ENCODE results near the gene NR2F1-AS1.
A peak's percentile ranks its signal among the peaks of the same experiment; 100 is the strongest.

- peak; percentile 100 for TF ChIP-seq EZH2 (IDR thresholded peaks at IDR 0.05; ENCODE audit: low read length)
- TF ChIP-seq CTCF (optimal IDR thresholded peaks at IDR 0.05 in 1 of 3, IDR thresholded peaks at IDR 0.05 in 1 of 3, conservative IDR thresholded peaks at IDR 0.05 in 1 of 3; ENCODE audit: extremely low read depth in 1 of 3, insufficient read depth in 2 of 3, low read length in 3 of 3), result no peak
Measured at GRCh38 chr5:93585041-93585766, 4.2 kb upstream of the NR2F1-AS1 start.

Data from keratinocyte (primary cell).